ENCODE measurements around the gene MED29.

DNA sequence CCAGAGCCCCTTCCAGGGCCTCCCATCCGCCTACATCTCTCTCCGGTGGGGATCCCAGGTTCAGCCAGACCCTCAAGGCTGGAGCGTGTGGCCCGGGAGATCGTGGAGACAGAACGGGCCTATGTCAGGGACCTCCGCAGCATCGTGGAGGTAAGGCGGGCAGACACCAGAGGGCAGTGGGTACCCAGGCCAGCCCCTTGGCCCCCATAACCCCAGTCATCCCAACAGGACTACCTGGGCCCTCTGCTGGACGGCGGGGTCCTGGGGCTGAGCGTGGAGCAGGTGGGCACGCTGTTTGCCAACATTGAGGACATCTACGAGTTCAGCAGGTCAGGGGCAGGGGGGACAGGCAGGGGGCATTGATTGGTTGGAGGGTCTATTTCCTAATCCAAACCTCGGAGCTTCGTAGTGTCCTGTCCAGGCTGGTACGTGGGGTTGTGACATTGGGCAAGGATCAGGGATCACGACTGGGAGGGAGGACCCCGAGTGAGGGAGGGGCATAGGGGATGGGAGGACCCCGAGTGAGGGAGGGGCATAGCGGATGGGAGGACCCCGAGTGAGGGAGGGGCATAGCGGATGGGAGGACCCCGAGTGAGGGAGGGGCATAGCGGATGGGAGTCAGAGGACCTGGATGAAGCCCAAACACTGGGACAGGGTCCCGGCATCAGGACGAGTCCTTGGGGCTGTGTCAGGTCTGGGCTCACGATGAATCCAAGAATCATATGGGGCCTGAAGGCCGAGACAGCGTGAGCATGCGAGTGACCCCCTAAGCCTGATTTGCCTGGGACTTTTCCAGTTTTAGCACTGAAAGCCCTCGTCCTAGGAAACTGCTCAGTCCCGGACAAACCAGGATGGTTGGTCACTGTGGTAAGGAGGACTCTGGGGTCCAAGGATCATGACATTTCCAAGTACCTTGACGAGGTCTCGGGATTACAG lies 24.2 kb downstream of the MED29 start:
- TF ChIP-seq, protein P1, sequence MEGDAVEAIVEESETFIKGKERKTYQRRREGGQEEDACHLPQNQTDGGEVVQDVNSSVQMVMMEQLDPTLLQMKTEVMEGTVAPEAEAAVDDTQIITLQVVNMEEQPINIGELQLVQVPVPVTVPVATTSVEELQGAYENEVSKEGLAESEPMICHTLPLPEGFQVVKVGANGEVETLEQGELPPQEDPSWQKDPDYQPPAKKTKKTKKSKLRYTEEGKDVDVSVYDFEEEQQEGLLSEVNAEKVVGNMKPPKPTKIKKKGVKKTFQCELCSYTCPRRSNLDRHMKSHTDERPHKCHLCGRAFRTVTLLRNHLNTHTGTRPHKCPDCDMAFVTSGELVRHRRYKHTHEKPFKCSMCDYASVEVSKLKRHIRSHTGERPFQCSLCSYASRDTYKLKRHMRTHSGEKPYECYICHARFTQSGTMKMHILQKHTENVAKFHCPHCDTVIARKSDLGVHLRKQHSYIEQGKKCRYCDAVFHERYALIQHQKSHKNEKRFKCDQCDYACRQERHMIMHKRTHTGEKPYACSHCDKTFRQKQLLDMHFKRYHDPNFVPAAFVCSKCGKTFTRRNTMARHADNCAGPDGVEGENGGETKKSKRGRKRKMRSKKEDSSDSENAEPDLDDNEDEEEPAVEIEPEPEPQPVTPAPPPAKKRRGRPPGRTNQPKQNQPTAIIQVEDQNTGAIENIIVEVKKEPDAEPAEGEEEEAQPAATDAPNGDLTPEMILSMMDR (IDR thresholded peaks at IDR 0.05), result no peak
- no peak for TF ChIP-seq POLR2A (IDR thresholded peaks at IDR 0.05)
- no peak for TF ChIP-seq POLR2AphosphoS5 (IDR thresholded peaks at IDR 0.05; ENCODE audit: insufficient read depth in 1 of 2, low read depth in 1 of 2)
